Astrocyte (in vitro differentiated cells and primary cell): Measurements from ENCODE around the gene TMEM130.

Experiments
- EZH2 ChIP-seq: IDR thresholded peaks from 2 replicates; pipeline ENCODE4 v1.6.1; 2012; ENCODE audit warnings: mild to moderate bottlenecking, low read length, inconsistent platforms; ENCODE audit not compliant: insufficient read depth
- TF ChIP-seq, protein P1 (sequence below): IDR thresholded peaks from 2 replicates; pipeline ENCODE4 v1.5.1; 2011; ENCODE audit warnings: low read depth, mild to moderate bottlenecking, inconsistent platforms, low read length, moderate library complexity; ENCODE audit not compliant: insufficient read depth

DNA sequence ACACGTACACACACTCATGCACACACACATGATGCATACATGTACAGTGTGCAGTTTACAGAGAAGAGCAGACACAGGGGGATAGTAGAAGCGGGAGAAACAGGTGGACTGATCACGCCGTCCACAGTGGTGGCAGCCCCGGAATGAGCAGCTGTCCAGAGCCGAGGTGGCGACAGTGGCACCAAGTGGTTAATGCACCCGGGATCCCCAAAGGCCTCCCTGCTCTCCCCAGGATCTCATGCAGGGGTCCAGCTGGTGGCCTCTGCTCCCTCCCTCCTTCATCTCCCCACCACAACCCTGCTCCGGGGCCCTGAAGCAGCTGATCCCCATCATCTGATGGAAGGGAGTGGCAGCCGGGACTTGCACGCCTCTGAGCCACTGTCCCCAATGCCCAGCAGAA is 29.7 kb downstream of the TMEM130 start:
- TF ChIP-seq, protein P1, sequence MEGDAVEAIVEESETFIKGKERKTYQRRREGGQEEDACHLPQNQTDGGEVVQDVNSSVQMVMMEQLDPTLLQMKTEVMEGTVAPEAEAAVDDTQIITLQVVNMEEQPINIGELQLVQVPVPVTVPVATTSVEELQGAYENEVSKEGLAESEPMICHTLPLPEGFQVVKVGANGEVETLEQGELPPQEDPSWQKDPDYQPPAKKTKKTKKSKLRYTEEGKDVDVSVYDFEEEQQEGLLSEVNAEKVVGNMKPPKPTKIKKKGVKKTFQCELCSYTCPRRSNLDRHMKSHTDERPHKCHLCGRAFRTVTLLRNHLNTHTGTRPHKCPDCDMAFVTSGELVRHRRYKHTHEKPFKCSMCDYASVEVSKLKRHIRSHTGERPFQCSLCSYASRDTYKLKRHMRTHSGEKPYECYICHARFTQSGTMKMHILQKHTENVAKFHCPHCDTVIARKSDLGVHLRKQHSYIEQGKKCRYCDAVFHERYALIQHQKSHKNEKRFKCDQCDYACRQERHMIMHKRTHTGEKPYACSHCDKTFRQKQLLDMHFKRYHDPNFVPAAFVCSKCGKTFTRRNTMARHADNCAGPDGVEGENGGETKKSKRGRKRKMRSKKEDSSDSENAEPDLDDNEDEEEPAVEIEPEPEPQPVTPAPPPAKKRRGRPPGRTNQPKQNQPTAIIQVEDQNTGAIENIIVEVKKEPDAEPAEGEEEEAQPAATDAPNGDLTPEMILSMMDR = no peak
- no peak for TF ChIP-seq EZH2
